Measurements from ENCODE around the gene PI4KB. TPM values are rescaled to one million over a fixed set of nuclear protein-coding genes. Genes with fewer than 3 reads are reported as not detected.

PI4KB gene
- total and polyA plus RNA-seq, 2 experiments from 2014 or later: 15.3 to 25.5 TPM

- TF ChIP-seq, protein P1, sequence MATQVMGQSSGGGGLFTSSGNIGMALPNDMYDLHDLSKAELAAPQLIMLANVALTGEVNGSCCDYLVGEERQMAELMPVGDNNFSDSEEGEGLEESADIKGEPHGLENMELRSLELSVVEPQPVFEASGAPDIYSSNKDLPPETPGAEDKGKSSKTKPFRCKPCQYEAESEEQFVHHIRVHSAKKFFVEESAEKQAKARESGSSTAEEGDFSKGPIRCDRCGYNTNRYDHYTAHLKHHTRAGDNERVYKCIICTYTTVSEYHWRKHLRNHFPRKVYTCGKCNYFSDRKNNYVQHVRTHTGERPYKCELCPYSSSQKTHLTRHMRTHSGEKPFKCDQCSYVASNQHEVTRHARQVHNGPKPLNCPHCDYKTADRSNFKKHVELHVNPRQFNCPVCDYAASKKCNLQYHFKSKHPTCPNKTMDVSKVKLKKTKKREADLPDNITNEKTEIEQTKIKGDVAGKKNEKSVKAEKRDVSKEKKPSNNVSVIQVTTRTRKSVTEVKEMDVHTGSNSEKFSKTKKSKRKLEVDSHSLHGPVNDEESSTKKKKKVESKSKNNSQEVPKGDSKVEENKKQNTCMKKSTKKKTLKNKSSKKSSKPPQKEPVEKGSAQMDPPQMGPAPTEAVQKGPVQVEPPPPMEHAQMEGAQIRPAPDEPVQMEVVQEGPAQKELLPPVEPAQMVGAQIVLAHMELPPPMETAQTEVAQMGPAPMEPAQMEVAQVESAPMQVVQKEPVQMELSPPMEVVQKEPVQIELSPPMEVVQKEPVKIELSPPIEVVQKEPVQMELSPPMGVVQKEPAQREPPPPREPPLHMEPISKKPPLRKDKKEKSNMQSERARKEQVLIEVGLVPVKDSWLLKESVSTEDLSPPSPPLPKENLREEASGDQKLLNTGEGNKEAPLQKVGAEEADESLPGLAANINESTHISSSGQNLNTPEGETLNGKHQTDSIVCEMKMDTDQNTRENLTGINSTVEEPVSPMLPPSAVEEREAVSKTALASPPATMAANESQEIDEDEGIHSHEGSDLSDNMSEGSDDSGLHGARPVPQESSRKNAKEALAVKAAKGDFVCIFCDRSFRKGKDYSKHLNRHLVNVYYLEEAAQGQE (IDR thresholded peaks at IDR 0.05; ENCODE audit: unreplicated experiment): no peak
- TF ChIP-seq CREB1 (CRISPR knock-in tag; IDR thresholded peaks at IDR 0.05; ENCODE audit: low read depth): no peak
- no peak for TF ChIP-seq CTCF (conservative IDR thresholded peaks at IDR 0.05; ENCODE audit: low read depth in 2 of 2)
- no peak for TF ChIP-seq STAT1 (IDR thresholded peaks at IDR 0.05; ENCODE audit: unreplicated experiment)
- no peak for TF ChIP-seq JUNB (IDR thresholded peaks at IDR 0.05; ENCODE audit: unreplicated experiment)
- no peak for TF ChIP-seq EZH2phosphoT487 (IDR thresholded peaks at IDR 0.05; ENCODE audit: unreplicated experiment)
These were observed 46.0 kb upstream of the PI4KB start (continued) for GRCh38 chr1:151373196-151373595.

DNA sequence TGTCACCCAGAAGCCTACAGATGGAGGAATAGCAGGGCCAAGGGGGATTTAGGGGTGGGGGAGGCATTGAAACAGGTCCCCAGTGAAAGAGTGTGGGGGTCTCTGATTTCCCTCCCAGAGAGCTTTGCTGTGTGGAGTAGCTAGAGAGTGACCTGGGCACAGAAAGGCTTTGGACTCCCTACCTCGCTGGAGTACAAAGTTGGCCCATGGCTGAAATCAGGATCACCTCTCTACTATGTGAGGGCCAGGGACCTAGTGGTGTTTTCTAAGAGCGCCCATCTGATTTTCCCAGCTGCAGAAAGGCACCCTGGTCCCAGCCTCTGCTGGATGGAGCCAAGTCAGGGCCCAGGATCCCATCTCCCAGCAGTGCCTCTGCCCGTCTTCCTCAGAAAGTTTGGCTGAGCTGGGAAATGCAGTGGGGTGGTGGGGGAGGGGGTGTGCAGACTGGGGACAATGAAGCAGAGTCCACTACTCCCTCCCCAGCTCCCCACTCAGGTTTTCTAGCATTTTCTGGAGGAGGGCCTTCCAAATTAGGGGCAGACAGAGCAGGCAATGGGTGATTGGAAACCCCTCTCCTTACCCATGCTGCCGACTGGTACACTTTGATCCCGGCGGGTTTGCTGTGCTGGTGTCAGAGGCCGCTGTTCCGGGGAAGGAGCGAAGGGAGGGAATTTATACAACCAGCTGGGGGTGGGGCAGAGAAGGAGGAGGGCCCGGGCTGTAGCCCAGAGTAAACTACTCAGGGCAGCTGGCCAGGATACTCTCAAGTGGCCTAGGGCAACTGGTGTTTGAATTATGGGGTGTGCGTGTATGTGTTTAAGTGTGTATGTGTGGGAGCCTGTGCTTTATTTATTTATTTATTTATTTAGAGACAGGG lies 45.1 kb upstream of the PI4KB start, which contains the start of gene SELENBP1:
Gene SELENBP1 (minus strand): TSS at position 648 of the 877 bp plus-strand sequence. CDS start 64 bp downstream, at position 584.
- Histone ChIP-seq H2AFZ (peak within 1 kb of the TSS; percentile 67), H3K27me3 (ENCODE audit: insufficient read depth) (no peaks in the 10 kb centered on the region), H3K9me2 (ENCODE audit: insufficient read depth) (no peaks in the 10 kb centered on the region), H3K79me2 (replicated peaks; ENCODE audit: insufficient read depth) (no peaks in the 10 kb centered on the region), H3K4me3 (peak within 1 kb of the TSS; percentile 42), H3K4me1 (ENCODE audit: insufficient read depth) (peaks cover 16% of the 10 kb centered on the region), H3K36me3 (ENCODE audit: insufficient read depth) (no peaks in the 10 kb centered on the region), H3K4me2 (peak within 1 kb of the TSS; percentile 69), H4K20me1 (replicated peaks; ENCODE audit: insufficient read depth) (no peaks in the 10 kb centered on the region), H3F3A (replicated peaks; ENCODE audit: low read depth) (no peaks in the 10 kb centered on the region), H3K27ac (ENCODE audit: low read depth) (no peak within 1 kb of the TSS)
- ATAC-seq: peak; percentile 87
- Mint-ChIP-seq H3K27ac (peak within 1 kb of the TSS; percentile 83), H3K9me3 (no peaks in the 10 kb centered on the region; the same call in 2 of the 3 replicates), H3K4me1 (peaks cover 27% of the 10 kb centered on the region), H3K27me3 (ENCODE audit: insufficient read depth, low read depth, poor library complexity) (peaks cover 16% of the 10 kb centered on the region), H3K36me3 (ENCODE audit: low read depth) (peaks cover 3% of the 10 kb centered on the region; the same call in 1 of the 3 replicates), H3K4me3 (peak within 1 kb of the TSS; percentile 70)
- peak; percentile 60 for TF ChIP-seq POLR2AphosphoS5 (IDR thresholded peaks at IDR 0.05; ENCODE audit: low read depth)
- TF ChIP-seq, protein P2, sequence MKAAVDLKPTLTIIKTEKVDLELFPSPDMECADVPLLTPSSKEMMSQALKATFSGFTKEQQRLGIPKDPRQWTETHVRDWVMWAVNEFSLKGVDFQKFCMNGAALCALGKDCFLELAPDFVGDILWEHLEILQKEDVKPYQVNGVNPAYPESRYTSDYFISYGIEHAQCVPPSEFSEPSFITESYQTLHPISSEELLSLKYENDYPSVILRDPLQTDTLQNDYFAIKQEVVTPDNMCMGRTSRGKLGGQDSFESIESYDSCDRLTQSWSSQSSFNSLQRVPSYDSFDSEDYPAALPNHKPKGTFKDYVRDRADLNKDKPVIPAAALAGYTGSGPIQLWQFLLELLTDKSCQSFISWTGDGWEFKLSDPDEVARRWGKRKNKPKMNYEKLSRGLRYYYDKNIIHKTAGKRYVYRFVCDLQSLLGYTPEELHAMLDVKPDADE (IDR thresholded peaks at IDR 0.05): no peak
- TF ChIP-seq, protein P1 (IDR thresholded peaks at IDR 0.05; ENCODE audit: unreplicated experiment): no peak
- peak; percentile 89 for DNase-seq (ENCODE audit: low spot score)
